ENCODE results near the gene SLC22A13.

DNA sequence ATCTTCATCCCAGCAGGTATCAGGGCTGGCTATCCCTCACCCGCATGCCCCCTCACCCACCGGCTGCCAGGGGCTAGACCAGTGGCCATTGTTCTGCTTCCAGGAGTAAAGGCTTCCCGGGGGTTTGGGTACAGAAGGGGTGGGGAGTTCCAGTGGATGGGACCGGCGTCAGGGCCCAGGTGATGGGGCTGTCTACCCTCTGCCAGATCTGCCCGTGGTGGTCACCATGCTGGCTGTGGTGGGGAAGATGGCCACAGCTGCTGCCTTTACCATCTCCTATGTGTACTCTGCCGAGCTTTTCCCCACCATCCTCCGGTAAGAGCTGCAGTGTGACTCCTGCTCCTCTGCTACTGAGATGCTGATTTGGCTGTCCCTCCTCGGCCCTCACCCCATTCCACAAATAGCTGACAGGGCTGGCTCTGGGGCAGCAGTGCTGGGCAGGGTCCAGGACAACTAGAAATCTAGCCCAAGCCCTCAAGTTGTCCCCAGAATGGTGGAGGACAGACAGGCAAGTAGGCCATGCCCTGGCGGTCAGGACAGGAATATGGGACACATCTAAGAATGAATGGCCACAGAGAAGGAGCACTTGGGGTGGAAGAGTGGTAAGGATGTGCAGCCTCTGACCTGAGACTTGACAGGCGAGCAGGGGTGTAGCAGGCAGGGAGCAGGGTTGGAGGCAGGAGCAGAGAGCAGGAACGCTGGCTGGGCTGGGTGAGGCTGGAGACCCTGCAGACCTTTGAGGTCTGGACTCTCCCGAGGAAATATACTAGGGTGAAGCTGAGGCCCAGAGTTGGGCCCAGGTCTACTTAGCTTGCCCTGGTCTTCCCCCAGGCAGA, 10.7 kb downstream of the SLC22A13 start:
- TF ChIP-seq, protein P1, sequence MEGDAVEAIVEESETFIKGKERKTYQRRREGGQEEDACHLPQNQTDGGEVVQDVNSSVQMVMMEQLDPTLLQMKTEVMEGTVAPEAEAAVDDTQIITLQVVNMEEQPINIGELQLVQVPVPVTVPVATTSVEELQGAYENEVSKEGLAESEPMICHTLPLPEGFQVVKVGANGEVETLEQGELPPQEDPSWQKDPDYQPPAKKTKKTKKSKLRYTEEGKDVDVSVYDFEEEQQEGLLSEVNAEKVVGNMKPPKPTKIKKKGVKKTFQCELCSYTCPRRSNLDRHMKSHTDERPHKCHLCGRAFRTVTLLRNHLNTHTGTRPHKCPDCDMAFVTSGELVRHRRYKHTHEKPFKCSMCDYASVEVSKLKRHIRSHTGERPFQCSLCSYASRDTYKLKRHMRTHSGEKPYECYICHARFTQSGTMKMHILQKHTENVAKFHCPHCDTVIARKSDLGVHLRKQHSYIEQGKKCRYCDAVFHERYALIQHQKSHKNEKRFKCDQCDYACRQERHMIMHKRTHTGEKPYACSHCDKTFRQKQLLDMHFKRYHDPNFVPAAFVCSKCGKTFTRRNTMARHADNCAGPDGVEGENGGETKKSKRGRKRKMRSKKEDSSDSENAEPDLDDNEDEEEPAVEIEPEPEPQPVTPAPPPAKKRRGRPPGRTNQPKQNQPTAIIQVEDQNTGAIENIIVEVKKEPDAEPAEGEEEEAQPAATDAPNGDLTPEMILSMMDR (IDR thresholded peaks at IDR 0.05), result no peak
- no peak for TF ChIP-seq POLR2AphosphoS5 (IDR thresholded peaks at IDR 0.05; ENCODE audit: low read depth, low read length)
- TF ChIP-seq, protein P2, sequence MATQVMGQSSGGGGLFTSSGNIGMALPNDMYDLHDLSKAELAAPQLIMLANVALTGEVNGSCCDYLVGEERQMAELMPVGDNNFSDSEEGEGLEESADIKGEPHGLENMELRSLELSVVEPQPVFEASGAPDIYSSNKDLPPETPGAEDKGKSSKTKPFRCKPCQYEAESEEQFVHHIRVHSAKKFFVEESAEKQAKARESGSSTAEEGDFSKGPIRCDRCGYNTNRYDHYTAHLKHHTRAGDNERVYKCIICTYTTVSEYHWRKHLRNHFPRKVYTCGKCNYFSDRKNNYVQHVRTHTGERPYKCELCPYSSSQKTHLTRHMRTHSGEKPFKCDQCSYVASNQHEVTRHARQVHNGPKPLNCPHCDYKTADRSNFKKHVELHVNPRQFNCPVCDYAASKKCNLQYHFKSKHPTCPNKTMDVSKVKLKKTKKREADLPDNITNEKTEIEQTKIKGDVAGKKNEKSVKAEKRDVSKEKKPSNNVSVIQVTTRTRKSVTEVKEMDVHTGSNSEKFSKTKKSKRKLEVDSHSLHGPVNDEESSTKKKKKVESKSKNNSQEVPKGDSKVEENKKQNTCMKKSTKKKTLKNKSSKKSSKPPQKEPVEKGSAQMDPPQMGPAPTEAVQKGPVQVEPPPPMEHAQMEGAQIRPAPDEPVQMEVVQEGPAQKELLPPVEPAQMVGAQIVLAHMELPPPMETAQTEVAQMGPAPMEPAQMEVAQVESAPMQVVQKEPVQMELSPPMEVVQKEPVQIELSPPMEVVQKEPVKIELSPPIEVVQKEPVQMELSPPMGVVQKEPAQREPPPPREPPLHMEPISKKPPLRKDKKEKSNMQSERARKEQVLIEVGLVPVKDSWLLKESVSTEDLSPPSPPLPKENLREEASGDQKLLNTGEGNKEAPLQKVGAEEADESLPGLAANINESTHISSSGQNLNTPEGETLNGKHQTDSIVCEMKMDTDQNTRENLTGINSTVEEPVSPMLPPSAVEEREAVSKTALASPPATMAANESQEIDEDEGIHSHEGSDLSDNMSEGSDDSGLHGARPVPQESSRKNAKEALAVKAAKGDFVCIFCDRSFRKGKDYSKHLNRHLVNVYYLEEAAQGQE (IDR thresholded peaks at IDR 0.05; ENCODE audit: insufficient read depth in 1 of 2, low read depth in 2 of 2, low read length in 1 of 2), result no peak
